Mucosa of stomach (tissue), 1 donor: ENCODE data around the gene FIZ1.

ENCODE experiments used
- H3K27me3 ChIP-seq: one replicate; pipeline ENCODE4 v1.7.0; 2013; ENCODE audit warnings: mild to moderate bottlenecking, low read length; ENCODE audit not compliant: control insufficient read depth, insufficient read depth
- H3K36me3 ChIP-seq: one replicate; pipeline ENCODE4 v1.7.0; 2013; ENCODE audit warnings: low read length; ENCODE audit not compliant: control insufficient read depth, insufficient read depth
- H3K4me1 ChIP-seq: one replicate; pipeline ENCODE4 v1.7.0; 2013; ENCODE audit warnings: mild to moderate bottlenecking, low read length; ENCODE audit not compliant: control insufficient read depth, insufficient read depth
- H3K4me3 ChIP-seq: one replicate; pipeline ENCODE4 v1.7.0; 2013; ENCODE audit warnings: low read length
- H3K9ac ChIP-seq: one replicate; pipeline ENCODE4 v1.7.0; 2013; ENCODE audit warnings: mild to moderate bottlenecking, low read length, moderate library complexity
- H3K9me3 ChIP-seq: one replicate; pipeline ENCODE4 v1.7.0; 2013; ENCODE audit warnings: mild to moderate bottlenecking, low read length, moderate library complexity; ENCODE audit not compliant: control insufficient read depth
- donor health status: Pancreatic carcinoma.

FIZ1 gene

GRCh38 chr19:55626350-55626749, 27.0 kb upstream of the FIZ1 start:
- no peak overlapping the region for H3K9ac ChIP-seq
- H3K4me1 ChIP-seq = peaks cover 14% of the 10 kb centered on the region
- H3K4me3 ChIP-seq = no peak overlapping the region
- H3K27me3 ChIP-seq = no peaks in the 10 kb centered on the region
- no peaks in the 10 kb centered on the region for H3K36me3 ChIP-seq
- no peaks in the 10 kb centered on the region for H3K9me3 ChIP-seq

GRCh38 chr19:55625004-55625326, 25.6 kb upstream of the FIZ1 start:
- Histone ChIP-seq H3K9ac (peak overlapping the region; percentile 73), H3K36me3 (no peaks in the 10 kb centered on the region), H3K4me3 (no peak overlapping the region), H3K27me3 (no peaks in the 10 kb centered on the region), H3K9me3 (no peaks in the 10 kb centered on the region), H3K4me1 (peaks cover 14% of the 10 kb centered on the region)

DNA sequence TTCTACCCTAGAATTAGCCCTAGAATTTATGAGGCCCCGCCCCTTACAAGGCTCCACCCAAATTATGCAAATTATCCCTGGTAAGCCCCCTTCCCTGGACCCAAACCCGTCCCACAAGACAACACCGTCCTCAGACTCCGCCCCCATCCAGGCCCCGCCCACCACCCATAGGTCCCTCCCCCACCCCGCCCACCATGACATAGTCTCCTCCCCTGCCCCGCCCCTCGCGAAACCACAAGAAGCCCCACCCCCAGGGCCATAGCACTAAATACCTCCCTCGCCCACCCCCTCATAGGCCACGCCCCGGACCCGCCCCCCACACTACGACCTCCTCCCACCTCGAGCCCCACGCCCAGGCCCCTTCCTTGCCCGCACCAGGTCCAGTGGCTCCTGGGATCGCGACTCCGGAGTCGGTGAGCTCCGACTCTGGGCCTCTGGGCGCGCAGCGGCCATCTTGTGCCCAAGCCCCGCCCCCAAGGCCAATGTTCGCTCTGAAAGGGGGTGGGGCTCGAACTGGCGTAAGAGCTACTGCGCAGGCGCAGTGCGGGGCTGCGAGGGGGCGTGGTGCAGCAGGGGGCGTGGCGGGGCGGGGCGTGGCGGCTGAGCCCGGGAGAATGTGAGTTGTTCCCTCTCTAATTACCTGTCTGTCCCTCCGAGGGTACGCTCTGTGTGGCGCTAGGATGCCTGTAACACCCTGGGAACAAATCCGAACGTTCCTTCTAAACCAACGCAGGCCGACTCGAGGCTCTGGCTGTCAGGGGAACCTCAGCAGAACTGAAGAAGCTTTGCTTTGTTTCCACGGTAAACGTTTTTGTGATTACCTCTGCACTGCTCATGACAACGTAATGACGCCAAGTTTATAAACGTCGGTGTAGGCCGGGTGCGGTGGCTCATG, 25.0 kb upstream of the FIZ1 start, which contains the start of gene ZNF784:
Gene ZNF784, minus strand, starts transcription at position 458 of the 895 bp plus-strand sequence. Its CDS starts 5 bp downstream, at position 453.
- peak within 1 kb of the TSS; percentile 17 for H3K4me3 ChIP-seq
- H3K27me3 ChIP-seq = no peaks in the 10 kb centered on the region
- no peaks in the 10 kb centered on the region for H3K36me3 ChIP-seq
- H3K9me3 ChIP-seq = no peaks in the 10 kb centered on the region
- H3K9ac ChIP-seq = peak within 1 kb of the TSS; percentile 73
- H3K4me1 ChIP-seq = peaks cover 14% of the 10 kb centered on the region

- no peak overlapping the region for H3K4me3 ChIP-seq
- no peaks in the 10 kb centered on the region for H3K9me3 ChIP-seq
- H3K4me1 ChIP-seq = peaks cover 14% of the 10 kb centered on the region
- no peak overlapping the region for H3K9ac ChIP-seq
- H3K27me3 ChIP-seq = no peaks in the 10 kb centered on the region
- no peaks in the 10 kb centered on the region for H3K36me3 ChIP-seq
Measured at GRCh38 chr19:55623561-55623960, 24.2 kb upstream of the FIZ1 start.

GRCh38 chr19:55623130-55623529, 23.8 kb upstream of the FIZ1 start:
- Histone ChIP-seq H3K4me3 (no peak overlapping the region), H3K27me3 (no peaks in the 10 kb centered on the region), H3K9me3 (no peaks in the 10 kb centered on the region), H3K36me3 (no peaks in the 10 kb centered on the region), H3K4me1 (peaks cover 14% of the 10 kb centered on the region), H3K9ac (no peak overlapping the region)

DNA sequence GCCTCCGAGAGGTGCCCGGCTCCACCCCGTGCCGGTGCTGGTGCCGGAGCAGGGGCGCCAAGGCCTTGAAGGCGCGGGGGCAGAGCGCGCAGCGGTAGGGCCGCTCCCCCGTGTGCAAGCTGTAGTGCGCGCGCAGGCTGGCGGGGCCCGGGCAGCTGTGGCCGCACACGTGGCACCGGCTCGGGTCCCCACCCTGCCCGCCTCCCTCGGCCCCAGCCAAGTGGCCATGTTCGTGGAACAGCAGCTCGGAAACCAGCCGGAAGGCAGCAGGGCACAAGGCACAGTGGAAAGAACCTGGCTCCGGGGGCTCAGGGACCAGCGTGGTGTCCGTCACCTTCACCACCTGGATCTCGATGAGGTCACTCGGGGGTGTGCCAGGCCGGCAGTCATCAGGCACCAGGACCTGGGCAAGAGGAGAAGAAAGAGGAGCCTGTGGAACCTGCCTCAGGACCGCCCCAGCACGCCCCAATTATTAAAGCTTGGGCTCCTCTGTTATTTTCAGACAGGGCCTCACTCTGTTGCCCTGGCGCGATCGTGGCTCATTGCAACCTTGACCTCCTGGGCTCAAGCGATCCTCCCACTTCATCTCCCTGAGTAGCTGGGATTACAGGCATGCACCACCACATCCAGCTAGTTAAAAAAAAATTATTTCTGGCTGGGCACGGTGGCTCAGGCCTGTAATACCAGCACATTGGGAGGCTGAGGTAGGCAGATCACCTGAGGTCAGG, 23.1 kb upstream of the FIZ1 start:
- H3K9me3 ChIP-seq = no peaks in the 10 kb centered on the region
- no peak overlapping the region for H3K4me3 ChIP-seq
- H3K4me1 ChIP-seq = peaks cover 14% of the 10 kb centered on the region
- no peaks in the 10 kb centered on the region for H3K27me3 ChIP-seq
- H3K9ac ChIP-seq = no peak overlapping the region
- H3K36me3 ChIP-seq = peaks cover 3% of the 10 kb centered on the region

GRCh38 chr19:55621673-55622231, 22.4 kb upstream of the FIZ1 start:
- Histone ChIP-seq H3K4me1 (peaks cover 14% of the 10 kb centered on the region), H3K9ac (no peak overlapping the region), H3K36me3 (peaks cover 4% of the 10 kb centered on the region), H3K4me3 (no peak overlapping the region), H3K9me3 (no peaks in the 10 kb centered on the region), H3K27me3 (no peaks in the 10 kb centered on the region)

GRCh38 chr19:55621205-55621672, 21.9 kb upstream of the FIZ1 start:
- Histone ChIP-seq H3K9me3 (no peaks in the 10 kb centered on the region), H3K36me3 (peaks cover 4% of the 10 kb centered on the region), H3K9ac (no peak overlapping the region), H3K27me3 (no peaks in the 10 kb centered on the region), H3K4me3 (no peak overlapping the region), H3K4me1 (peaks cover 14% of the 10 kb centered on the region)

DNA sequence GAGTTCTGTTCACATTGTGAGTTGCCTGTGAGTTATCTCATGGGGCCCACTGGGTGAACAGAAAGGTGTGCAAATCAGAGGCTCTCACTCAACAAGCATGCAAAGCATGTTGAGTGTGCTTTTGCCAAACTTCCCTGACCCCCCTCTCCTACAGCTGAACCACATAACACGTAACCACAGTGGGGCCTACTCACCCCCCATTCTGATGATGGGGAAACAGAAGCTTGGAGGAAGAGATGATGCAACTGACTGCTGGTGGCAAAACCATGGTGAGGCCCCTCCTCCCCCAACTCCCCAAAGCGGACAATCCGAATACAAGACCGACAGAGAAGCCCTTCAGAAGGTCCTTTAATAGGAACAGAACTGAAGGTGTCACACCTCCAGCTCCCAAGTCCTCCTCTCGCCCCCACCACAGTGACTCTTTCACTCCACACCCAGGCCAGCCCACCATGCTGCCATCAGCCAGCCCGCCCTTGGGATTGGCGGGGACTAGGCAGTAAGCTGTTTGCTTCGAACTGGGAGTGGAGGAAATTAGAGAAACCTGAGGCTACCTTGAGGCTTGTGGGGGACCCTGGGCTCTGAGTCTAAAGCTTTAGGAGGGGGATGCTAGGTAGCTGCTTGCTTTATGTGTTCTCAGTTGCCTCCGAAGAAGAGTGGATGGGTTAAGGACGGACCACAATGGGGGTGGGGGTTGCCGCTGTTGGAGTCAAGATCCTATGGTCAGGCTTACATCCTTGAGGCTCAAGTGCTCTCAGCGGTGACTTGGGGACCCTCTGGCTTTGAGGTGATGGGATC, 21.3 kb upstream of the FIZ1 start:
- peaks cover 4% of the 10 kb centered on the region for H3K36me3 ChIP-seq
- H3K9me3 ChIP-seq = no peaks in the 10 kb centered on the region
- H3K4me3 ChIP-seq = no peak overlapping the region
- peaks cover 14% of the 10 kb centered on the region for H3K4me1 ChIP-seq
- no peak overlapping the region for H3K9ac ChIP-seq
- H3K27me3 ChIP-seq = no peaks in the 10 kb centered on the region

DNA sequence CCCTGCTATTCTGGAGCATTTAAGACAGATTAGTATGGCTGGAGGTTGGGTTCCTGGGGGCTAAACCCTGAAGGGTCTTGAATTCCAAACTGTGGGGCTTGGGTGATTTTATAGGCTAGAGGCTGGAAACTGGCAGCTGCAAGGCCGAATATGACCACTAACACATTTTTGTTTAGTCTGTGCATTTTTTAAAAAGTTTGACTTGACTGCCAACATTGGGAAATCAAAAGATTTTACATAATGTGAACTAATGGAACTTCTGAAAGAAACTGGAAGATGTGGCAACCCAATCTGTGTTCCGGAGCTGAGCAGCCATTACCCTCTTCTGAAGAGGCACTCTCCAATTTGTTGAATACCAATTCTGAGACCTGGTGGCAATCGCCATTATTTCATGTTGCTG, 20.0 kb upstream of the FIZ1 start:
- Histone ChIP-seq H3K4me3 (no peak overlapping the region), H3K9me3 (no peaks in the 10 kb centered on the region), H3K9ac (no peak overlapping the region), H3K4me1 (peaks cover 8% of the 10 kb centered on the region), H3K27me3 (no peaks in the 10 kb centered on the region), H3K36me3 (peaks cover 4% of the 10 kb centered on the region)

- H3K27me3 ChIP-seq = no peaks in the 10 kb centered on the region
- H3K9me3 ChIP-seq = no peaks in the 10 kb centered on the region
- H3K4me1 ChIP-seq = peaks cover 2% of the 10 kb centered on the region
- H3K9ac ChIP-seq = no peak overlapping the region
- H3K4me3 ChIP-seq = no peak overlapping the region
- H3K36me3 ChIP-seq = peaks cover 4% of the 10 kb centered on the region
Measured at GRCh38 chr19:55618426-55618825, 19.1 kb upstream of the FIZ1 start.
